GM19372 (cell line): Measurements from ENCODE around the gene DDR1.
"Not testable (repeated sequence)": the region's sequence is repeated elsewhere in the genome, so short reads cannot be mapped to it uniquely, and the experiment has no call there.

Experiments used
- ATAC-seq: cut with Tn5 transposase; IDR thresholded peaks from one replicate; pipeline ENCODE4 v1.9.1; 2021; ENCODE audit warnings: mild to moderate bottlenecking, low read depth, moderate library complexity; ENCODE audit not compliant: unreplicated experiment

Gene DDR1

DNA sequence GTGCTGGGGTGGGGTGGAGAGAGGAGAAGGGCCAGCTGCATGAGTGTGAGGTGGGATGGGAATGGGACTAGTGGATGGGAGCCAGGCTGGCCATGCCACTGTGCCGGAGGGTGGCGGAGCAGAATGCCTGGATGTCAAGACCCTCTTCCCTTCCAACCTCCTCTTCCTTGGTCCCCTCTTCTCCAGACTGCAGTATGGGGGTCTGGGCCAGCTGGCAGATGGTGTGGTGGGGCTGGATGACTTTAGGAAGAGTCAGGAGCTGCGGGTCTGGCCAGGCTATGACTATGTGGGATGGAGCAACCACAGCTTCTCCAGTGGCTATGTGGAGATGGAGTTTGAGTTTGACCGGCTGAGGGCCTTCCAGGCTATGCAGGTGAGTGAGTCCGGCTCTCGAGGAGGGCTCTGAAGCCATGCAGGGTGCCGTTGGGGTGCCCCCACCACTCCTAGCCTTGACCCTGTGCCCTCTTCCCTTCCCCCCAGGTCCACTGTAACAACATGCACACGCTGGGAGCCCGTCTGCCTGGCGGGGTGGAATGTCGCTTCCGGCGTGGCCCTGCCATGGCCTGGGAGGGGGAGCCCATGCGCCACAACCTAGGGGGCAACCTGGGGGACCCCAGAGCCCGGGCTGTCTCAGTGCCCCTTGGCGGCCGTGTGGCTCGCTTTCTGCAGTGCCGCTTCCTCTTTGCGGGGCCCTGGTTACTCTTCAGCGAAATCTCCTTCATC lies 7.7 kb downstream of the DDR1 start:
- ATAC-seq: no peak

DNA sequence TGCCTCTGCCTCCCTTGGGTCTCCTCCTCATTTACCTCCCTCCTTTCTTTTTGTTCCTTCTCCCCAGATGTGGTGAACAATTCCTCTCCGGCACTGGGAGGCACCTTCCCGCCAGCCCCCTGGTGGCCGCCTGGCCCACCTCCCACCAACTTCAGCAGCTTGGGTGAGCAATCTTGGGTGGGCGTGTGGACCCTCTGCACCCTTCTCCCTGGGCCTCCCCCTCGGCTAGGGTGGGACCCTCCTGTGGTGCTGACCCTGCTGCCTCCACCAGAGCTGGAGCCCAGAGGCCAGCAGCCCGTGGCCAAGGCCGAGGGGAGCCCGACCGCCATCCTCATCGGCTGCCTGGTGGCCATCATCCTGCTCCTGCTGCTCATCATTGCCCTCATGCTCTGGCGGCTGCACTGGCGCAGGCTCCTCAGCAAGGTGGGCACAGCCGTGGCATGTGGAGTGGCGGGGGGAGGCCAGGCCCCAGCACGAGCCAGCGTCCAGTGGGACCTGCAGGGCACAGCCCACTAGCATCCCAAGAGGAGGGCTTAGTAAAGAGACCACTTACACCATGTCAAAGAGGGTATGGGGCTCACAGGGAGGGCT lies 8.8 kb downstream of the DDR1 start:
- no peak for ATAC-seq

DNA sequence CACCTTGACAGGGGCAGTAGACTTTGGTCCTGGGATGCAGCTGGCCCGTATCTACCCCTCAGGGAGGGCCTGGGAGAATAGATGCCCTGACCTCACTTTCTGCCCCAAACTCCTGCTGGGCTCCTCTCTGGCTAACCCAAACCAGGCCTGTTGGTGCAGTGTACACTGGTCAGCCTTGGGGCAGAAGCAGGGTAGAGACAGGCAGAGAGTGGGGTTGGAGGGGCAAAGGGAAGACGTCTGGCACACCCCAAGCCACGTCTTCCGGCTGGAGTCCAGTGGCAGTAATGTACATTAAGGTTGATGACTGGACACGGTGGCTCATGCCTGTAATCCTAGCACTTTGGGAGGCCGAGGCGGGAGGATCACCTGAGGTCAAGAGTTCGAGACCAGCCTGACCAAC lies 9.3 kb downstream of the DDR1 start:
- no peak for ATAC-seq

DNA sequence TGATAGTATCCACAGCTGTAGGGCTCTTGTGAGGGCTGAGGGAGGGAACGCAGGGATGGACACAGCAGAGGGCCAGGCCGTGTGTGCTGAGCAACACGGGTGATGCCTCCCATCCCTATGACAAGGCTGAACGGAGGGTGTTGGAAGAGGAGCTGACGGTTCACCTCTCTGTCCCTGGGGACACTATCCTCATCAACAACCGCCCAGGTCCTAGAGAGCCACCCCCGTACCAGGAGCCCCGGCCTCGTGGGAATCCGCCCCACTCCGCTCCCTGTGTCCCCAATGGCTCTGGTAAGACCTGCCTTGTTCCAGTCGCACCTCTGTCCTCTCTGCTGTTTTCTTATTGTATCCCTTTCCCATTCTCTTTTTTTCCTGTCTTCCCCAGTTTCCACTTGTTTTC lies 10.1 kb downstream of the DDR1 start:
- no peak for ATAC-seq

DNA sequence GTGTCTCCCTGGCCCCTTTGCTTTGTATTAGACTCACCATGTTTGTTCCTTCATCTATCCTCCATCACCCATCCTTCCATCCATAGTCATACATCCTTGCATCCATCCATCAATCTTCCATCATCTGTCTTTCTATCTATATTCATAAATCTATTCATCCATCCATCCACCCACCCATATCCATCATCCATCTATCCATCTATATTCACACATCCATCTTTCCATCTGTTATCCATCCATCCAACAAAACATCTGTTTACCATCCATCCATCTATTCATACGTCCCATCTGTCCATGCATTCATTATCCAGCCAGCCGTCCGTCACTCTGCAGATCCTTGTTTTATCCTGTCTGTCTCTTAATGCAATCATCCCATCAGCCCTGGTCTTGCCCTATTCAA lies 10.6 kb downstream of the DDR1 start:
- ATAC-seq: no peak

DNA sequence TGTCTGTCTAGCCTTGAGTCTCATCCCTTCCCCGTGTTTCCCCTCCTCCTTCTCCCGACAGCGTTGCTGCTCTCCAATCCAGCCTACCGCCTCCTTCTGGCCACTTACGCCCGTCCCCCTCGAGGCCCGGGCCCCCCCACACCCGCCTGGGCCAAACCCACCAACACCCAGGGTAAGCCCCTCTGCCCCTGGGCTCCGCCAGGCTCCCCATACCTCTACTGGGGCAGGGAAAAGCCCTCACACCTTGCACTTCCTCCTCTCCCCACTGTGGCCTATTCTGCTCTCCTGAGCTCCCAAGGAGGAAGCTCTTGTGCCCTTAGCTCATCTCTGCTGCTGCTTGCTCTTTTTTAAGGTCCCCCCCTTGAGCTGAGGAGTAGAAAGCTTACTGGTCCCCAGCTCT lies 11.0 kb downstream of the DDR1 start:
- ATAC-seq: no peak

DNA sequence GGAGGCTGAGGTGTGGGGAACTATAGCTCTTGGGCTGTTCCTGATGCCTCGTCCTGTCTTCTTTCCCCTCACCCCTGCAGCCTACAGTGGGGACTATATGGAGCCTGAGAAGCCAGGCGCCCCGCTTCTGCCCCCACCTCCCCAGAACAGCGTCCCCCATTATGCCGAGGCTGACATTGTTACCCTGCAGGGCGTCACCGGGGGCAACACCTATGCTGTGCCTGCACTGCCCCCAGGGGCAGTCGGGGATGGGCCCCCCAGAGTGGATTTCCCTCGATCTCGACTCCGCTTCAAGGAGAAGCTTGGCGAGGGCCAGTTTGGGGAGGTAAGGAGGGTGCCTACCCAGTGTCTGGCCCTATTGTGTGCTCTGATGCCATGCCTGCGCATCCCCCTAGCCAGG lies 12.2 kb downstream of the DDR1 start:
- ATAC-seq: no peak

DNA sequence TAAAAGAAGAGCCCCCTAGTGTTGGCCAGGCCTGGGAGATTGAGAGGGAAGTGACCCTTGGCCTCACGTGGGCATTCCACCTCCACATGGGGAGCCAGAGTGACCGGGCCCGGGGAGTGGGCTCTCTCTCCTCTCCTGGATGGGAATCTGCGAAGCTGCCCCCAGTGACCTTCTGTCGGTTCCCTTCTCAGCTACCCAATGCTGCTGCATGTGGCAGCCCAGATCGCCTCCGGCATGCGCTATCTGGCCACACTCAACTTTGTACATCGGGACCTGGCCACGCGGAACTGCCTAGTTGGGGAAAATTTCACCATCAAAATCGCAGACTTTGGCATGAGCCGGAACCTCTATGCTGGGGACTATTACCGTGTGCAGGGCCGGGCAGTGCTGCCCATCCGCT lies 13.6 kb downstream of the DDR1 start:
- ATAC-seq: no peak

DNA sequence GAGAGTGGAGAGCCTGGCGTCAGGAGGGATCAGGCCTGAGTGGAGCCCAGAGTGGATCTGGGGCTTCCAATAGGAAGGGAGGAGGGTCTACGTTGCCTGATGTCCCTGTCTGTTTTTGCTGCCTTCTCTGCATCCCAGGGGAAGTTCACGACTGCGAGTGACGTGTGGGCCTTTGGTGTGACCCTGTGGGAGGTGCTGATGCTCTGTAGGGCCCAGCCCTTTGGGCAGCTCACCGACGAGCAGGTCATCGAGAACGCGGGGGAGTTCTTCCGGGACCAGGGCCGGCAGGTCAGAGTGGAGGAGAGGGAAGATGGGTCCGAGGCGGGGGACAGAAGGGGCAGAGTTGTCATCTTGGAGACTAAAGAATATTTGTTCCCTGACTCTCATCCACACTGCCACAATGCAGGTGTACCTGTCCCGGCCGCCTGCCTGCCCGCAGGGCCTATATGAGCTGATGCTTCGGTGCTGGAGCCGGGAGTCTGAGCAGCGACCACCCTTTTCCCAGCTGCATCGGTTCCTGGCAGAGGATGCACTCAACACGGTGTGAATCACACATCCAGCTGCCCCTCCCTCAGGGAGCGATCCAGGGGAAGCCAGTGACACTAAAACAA lies 14.5 kb downstream of the DDR1 start:
- ATAC-seq: no peak

DNA sequence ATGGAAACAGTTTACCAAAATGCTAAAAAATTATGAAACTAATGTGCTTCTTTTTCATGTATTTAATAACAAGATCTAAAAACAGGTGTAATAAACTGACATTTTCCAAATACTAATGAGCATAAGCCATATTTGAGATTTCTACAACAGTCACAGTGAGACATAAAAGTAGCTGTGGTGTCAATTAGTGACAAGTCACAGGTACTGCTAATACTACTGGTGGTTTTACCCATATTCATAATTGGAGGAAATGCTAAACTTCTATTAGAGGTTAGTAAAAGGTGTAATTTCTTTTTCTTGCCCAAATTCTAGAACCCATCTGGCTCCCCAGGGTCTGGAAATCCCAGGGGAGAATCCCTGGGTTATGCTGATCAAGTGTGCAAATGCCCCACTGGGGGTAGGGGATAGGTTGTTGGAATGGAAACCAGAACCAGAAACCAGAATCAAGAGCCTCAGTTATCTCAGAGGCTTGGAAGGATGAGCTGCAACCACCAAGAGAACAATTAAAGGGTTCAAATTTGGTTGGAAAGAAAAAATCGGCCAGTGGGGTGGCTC lies 16.6 kb downstream of the DDR1 start:
- ATAC-seq: no peak

DNA sequence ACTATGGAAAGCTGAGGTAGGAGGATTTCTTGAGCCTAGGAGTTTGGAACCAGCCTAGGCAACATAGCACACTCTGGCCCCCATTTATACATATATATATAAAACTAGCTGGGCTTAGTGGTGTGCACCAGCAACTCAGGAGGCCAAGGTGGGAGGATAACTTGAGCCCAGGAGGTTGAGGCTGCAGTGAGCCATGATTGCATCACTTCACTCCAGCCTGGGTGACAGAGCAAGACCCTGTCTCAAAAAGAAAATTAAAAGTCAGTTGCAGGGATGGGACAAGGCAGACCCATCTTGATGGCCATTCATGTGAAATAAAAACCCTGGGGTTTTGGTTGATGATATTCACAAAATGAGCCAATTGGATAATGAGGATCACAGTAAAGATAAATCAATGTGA lies 17.1 kb downstream of the DDR1 start:
- ATAC-seq: no peak

DNA sequence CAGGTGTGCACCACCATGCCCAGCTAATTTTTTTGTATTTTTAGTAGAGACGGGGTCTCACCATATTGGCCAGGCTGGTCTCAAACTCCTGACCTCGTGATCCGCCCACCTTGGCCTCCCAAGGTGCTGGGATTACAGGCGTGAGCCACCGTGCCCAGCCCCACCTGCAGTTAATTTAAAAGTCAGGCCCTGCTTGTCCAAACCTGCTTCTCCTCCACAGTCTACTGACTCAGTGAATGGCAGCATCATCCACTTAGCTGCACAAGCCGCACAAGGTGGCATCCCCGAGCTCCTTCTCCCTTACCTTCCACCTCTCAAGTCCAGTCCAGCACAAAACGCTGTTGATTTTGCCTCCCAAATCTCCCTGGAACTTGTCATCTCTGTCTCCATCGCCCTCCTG lies 17.9 kb downstream of the DDR1 start:
- not testable (repeated sequence) for ATAC-seq

DNA sequence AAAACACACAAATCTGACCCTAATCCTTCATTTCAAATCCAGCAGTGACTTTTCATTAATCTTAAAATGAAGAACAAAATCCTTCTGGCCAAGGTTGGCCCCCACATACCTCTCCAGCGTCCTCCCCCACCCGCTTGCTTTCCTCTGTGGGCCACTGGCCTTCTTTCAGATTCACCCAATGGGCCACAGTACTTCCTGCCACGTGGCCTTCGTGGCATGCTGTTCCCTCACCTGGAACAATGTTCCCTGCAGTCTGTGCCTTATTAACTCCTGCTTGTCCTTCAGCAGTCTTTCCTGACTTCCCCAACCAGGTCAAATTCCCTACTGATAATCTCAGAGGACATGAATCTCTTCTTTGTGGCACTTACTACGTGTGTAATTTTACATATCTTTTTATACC lies 18.4 kb downstream of the DDR1 start:
- no peak for ATAC-seq

DNA sequence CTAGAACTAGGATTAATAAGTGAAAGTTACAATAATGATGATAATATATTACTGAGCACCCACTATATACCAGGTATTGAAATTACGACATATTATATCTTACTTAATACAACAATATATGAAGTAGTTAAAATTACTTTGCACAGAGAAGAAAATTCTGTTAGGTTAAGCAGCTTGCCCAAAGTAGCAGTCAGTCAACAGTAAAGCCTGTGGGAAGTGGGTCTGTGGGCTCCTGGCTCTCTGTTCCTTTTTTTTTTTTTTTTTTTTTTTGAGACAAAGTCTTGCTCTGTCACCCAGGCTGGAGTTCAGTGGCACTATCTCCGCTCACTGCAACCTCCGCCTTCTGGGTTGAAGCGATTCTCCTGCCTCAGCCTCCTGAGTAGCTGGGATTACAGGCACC lies 18.9 kb downstream of the DDR1 start:
- ATAC-seq: no peak

DNA sequence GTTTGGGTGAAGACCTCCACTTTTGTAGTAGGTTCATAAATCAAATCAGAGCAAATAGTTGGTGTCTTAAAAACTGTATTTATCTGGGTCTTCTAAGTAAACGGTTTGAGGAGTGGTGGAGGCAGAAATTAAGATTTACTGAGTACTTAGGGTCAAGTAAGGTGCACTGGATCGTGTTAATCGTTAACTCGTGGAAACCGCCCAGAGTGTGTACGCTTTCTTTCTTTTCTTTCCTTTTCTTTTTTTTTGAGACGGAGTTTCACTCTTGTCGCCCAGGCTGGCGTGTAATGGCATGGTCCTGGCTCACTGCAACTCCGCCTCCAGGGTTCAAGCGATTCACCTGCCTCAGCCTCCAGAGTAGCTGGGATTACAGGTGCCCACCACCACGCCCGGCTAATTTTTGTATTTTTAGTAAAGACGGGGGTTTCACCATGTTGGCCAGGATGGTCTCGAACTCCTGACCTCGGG lies 23.0 kb downstream of the DDR1 start:
- not testable (repeated sequence) for ATAC-seq

DNA sequence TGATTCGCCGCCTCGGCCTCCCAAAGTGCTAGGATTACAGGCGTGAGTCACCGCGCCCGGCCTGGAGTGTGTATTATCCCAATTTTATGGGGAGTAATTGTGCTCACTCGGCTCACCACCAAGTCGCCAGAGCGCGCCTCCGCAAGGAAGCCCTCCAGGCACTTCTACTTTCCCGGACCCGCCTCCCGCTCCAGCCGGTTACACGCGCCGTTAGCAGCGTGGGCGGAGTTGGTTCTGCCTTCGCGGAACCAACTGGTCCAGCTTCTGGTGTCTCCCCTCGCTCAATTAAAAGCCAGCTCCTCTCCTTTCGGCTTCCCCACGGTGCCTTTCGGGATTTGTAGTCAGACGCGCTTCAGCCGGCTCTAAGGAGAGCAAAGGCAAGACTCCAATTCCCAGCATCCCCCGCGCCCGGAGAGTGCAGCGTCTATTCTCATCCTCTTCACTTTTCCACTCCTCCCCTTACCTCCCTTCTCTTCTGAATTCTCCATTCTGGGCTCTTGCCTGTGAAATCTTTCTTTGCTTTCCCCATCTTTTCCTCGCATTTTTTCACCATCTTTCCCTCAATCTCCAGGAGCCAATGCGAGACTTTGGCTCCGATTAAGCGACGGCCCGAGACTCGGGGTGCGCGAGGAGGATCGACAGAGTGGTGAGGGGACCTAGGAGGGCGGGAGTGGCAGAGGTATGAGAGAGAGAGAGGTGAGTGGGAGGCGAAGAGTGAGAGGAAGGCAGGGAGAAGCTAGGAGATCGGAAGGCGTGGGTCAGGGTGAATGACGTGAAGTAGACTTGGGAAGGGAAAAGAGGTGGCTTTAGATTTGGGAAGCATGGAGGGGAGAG lies 23.7 kb downstream of the DDR1 start, which contains the start of gene GTF2H4:
TSS of gene GTF2H4 (plus strand) at position 450 of the 834 bp plus-strand sequence.
- ATAC-seq: peak; percentile 98

DNA sequence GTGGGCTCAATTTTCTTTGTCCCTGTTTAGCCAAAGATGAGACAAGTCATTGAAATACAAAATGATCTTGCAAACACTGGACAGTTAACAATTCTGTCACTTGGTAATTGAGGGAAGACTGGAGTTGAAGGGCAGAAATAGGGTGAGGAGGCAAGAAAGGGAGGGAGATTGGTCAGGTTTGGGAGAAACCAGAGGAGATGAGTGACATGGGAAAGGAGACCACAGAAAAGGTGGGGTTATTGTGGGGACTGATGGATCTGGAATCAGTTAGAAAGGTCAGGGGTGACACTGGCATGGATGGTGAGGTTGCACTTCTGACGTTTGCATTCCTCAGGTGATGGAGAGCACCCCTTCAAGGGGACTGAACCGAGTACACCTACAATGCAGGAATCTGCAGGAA lies 24.4 kb downstream of the DDR1 start:
- no peak for ATAC-seq

DNA sequence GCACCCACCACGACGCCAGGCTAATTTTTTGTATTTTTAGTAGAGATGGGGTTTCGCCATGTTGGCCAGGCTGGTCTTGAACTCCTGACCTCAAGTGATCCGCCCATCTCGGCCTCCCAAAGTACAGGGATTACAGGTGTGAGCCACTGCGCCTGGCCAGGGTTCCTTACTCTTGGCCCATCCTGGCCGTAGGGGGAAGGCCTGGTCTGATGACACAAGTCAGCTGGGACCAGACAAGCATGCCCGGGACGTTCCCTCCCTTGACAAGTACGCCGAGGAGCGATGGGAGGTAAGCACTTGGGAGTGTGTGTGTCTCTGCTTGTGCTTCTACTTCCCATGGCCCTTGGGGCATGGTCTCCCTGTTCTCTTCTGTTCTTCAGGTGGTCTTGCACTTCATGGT lies 26.2 kb downstream of the DDR1 start:
- not testable (repeated sequence) for ATAC-seq

DNA sequence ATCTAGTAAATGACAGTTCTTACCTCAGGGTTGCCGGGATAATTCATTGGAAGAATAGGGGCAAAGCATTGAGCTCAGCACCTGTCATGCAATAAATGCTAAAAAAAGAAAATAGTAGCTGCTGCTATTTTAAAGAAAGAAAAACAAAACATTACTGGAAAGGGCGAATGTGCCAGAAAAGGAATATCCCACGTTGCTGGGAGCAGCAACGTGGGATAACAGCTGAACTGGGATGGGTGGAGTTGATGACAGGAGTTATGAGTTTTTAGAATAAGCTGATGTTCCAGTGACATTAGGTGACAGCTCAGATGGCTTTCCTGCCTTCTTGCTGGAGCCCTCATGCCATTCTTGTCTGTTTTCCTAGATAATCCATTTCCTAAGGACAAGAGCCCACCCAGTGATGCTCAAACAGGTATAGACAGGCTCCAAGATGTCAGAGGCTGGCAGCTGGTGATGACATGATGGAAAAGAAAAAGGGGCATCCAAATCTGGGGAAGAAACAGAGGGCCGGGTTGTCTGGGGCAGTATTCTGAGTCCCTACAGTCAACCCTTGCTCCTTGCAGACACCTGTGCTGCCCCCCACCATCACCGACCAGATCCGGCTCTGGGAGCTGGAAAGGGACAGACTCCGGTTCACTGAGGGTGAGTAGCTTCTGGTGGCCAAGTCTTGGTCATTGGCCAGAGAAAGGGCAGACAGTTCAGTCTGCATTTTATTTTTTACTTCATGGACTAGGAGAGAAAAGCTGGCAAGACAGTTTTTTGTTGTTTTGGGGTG lies 28.6 kb downstream of the DDR1 start:
- no peak for ATAC-seq

DNA sequence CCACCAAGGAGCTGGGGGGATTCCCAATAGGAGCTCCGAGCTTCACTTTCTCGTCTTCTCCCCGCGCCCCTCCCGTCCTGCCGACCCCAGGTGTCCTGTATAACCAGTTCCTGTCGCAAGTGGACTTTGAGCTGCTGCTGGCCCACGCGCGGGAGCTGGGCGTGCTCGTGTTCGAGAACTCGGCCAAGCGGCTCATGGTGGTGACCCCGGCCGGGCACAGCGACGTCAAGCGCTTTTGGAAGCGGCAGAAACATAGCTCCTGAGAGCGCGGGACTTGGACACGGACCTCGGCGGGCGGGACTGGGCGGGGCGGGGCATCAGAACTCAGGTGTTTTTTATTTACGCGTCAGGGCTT lies 29.4 kb downstream of the DDR1 start:
- peak; percentile 32 for ATAC-seq
